NCI-H2029 (cell line): ENCODE data around the gene EDEM1.
"Not testable (repeated sequence)": the region's sequence is repeated elsewhere in the genome, so short reads cannot be mapped to it uniquely, and the experiment has no call there.

Experiments used
- DNase-seq: peaks from one replicate; lab custom pipeline; 2025; lab: John Stamatoyannopoulos, UW

The EDEM1 gene

GRCh38 chr3:5187156-5187919, at the start of gene EDEM1:
EDEM1 (plus strand) TSS chr3:5187707; CDS start chr3:5187806, 99 bp downstream.
- DNase-seq = peak; percentile 91

- DNase-seq = no peak
Observed at GRCh38 chr3:5138214-5138981, 49.1 kb upstream of the EDEM1 start.

GRCh38 chr3:5140230-5140621, 47.3 kb upstream of the EDEM1 start:
- no peak for DNase-seq

GRCh38 chr3:5140839-5141238, 46.7 kb upstream of the EDEM1 start:
- DNase-seq = no peak

GRCh38 chr3:5141760-5142159, 45.7 kb upstream of the EDEM1 start:
- DNase-seq = no peak

GRCh38 chr3:5143464-5143863, 44.0 kb upstream of the EDEM1 start:
- no peak for DNase-seq

- no peak for DNase-seq
Observed at GRCh38 chr3:5144316-5144994, 43.1 kb upstream of the EDEM1 start.

- DNase-seq = no peak
Observed at GRCh38 chr3:5145120-5145519, 42.4 kb upstream of the EDEM1 start.

- not testable (repeated sequence) for DNase-seq
Observed at GRCh38 chr3:5147152-5147551, 40.4 kb upstream of the EDEM1 start.

GRCh38 chr3:5149306-5149880, 38.1 kb upstream of the EDEM1 start:
- DNase-seq = no peak

GRCh38 chr3:5151586-5151985, 35.9 kb upstream of the EDEM1 start:
- DNase-seq = no peak

GRCh38 chr3:5153074-5153473, 34.4 kb upstream of the EDEM1 start:
- no peak for DNase-seq

- DNase-seq = no peak
Observed at GRCh38 chr3:5155241-5155640, 32.3 kb upstream of the EDEM1 start.

- no peak for DNase-seq
Observed at GRCh38 chr3:5160321-5160720, 27.2 kb upstream of the EDEM1 start.

- peak; percentile 66 for DNase-seq
Observed at GRCh38 chr3:5160940-5161858, 26.3 kb upstream of the EDEM1 start.

- DNase-seq = no peak
Observed at GRCh38 chr3:5162102-5162501, 25.4 kb upstream of the EDEM1 start.

- DNase-seq = peak; percentile 14
Observed at GRCh38 chr3:5165698-5166097, 21.8 kb upstream of the EDEM1 start.

GRCh38 chr3:5166846-5167245, 20.7 kb upstream of the EDEM1 start:
- no peak for DNase-seq

GRCh38 chr3:5168110-5168509, 19.4 kb upstream of the EDEM1 start:
- no peak for DNase-seq

- DNase-seq = no peak
Observed at GRCh38 chr3:5169807-5170206, 17.7 kb upstream of the EDEM1 start.

- DNase-seq = no peak
Observed at GRCh38 chr3:5170975-5171374, 16.5 kb upstream of the EDEM1 start.
